SHP77 treated with DMSO at 0.1 percent for 48 hours (cell line): ENCODE measurements around the gene PKD1L1.
A peak's percentile ranks its signal among the peaks of the same experiment; 100 is the strongest.
"Not testable (repeated sequence)": the region's sequence is repeated elsewhere in the genome, so short reads cannot be mapped to it uniquely, and the experiment has no call there.

ENCODE experiments used
- DNase-seq: peaks from one replicate; lab custom pipeline; 2025; lab: John Stamatoyannopoulos, UW

Gene PKD1L1

GRCh38 chr7:47962262-47962661, 14.0 kb upstream of the PKD1L1 start:
- DNase-seq, result no peak

GRCh38 chr7:47957156-47957555, 8.9 kb upstream of the PKD1L1 start:
- no peak for DNase-seq

- no peak for DNase-seq
These were observed 8.0 kb upstream of the PKD1L1 start for GRCh38 chr7:47956220-47956619.

GRCh38 chr7:47954231-47954911, 6.1 kb upstream of the PKD1L1 start:
- DNase-seq, result no peak

- DNase-seq, result no peak
These were observed 5.6 kb upstream of the PKD1L1 start for GRCh38 chr7:47953822-47954221.

- no peak for DNase-seq
These were observed 4.0 kb upstream of the PKD1L1 start for GRCh38 chr7:47952224-47952623.

- no peak for DNase-seq
These were observed 3.1 kb upstream of the PKD1L1 start for GRCh38 chr7:47951374-47951773.

- DNase-seq, result no peak
These were observed 2.4 kb upstream of the PKD1L1 start for GRCh38 chr7:47950714-47951113.

GRCh38 chr7:47949703-47950102, 1.4 kb upstream of the PKD1L1 start:
- DNase-seq, result no peak

- no peak for DNase-seq
These were observed 914 bp downstream of the PKD1L1 start for GRCh38 chr7:47947355-47947749.

- DNase-seq, result no peak
These were observed 1.5 kb downstream of the PKD1L1 start for GRCh38 chr7:47946581-47947354.

GRCh38 chr7:47945261-47946015, 2.8 kb downstream of the PKD1L1 start:
- peak; percentile 38 for DNase-seq

- no peak for DNase-seq
These were observed 3.6 kb downstream of the PKD1L1 start for GRCh38 chr7:47944536-47945260.

- DNase-seq, result no peak
These were observed 4.4 kb downstream of the PKD1L1 start for GRCh38 chr7:47943676-47944474.

- not testable (repeated sequence) for DNase-seq
These were observed 5.6 kb downstream of the PKD1L1 start for GRCh38 chr7:47942651-47943050.

- no peak for DNase-seq
These were observed 6.1 kb downstream of the PKD1L1 start for GRCh38 chr7:47942132-47942531.

- no peak for DNase-seq
These were observed 7.0 kb downstream of the PKD1L1 start for GRCh38 chr7:47941136-47941844.

- no peak for DNase-seq
These were observed 7.9 kb downstream of the PKD1L1 start for GRCh38 chr7:47940088-47941013.

GRCh38 chr7:47939425-47940036, 8.7 kb downstream of the PKD1L1 start:
- DNase-seq, result no peak
